SK-N-SH (cell line): ENCODE data around the gene SPAG8. TPM values are rescaled to one million over a fixed set of nuclear protein-coding genes. Genes with fewer than 3 reads are reported as not detected.

Source experiments
- CTCF ChIA-PET: fragments of 300-600, 350-600 bp; formaldehyde crosslinking; extraction: SDS; loops from one replicate; lab custom pipeline; 2021; lab: Yijun Ruan, JAX
- POLR2A ChIA-PET: fragments of 350-600 bp; sonication (Branson Sonifier 250); formaldehyde crosslinking; extraction: SDS; loops from one replicate; lab custom pipeline; 2020; ENCODE audit warnings: antibody characterized with exemption, inconsistent platforms; lab: Yijun Ruan, JAX
- DNase-seq: peaks from one replicate; pipeline ENCODE4 v3.0.0; 2012
- H2AFZ ChIP-seq: fragments of 200-600 bp; sonication (generic); 2 replicates; pipeline ENCODE4 v1.8.1; 2016; ENCODE audit warnings: antibody characterized with exemption, mild to moderate bottlenecking, low read depth
- H3F3A ChIP-seq: fragments of 200-600 bp; sonication (generic); replicated peaks from 2 replicates; pipeline ENCODE3; 2016; ENCODE audit warnings: antibody characterized with exemption, mild to moderate bottlenecking; ENCODE audit not compliant: insufficient read depth
- H3K27ac ChIP-seq, 2 experiments: fragments of 200-500 bp in 1 of 2; fragments of 200-600 bp in 1 of 2; sonication (Bioruptor generic) in 1 of 2; sonication (generic), shearing (Covaris generic) in 1 of 2; 2 replicates each; pipeline versions ENCODE4 v1.5.1 to v1.6.1; 2014 to 2016; ENCODE audit warnings: low read depth in 2 of 2, inconsistent platforms in 1 of 2, low read length in 1 of 2, mild to moderate bottlenecking in 1 of 2, mixed read lengths in 1 of 2
- H3K27me3 ChIP-seq: fragments of 200-600 bp; sonication (generic), shearing (Covaris generic); 2 replicates; pipeline ENCODE4 v1.6.1; 2016; ENCODE audit warnings: mixed run types; ENCODE audit not compliant: insufficient read depth
- H3K36me3 ChIP-seq, 2 experiments: fragments of 200-500 bp in 1 of 2; fragments of 200-600 bp in 1 of 2; sonication (Bioruptor generic) in 1 of 2; sonication (generic) in 1 of 2; replicated peaks in 1 of 2; 2 replicates each; pipeline versions ENCODE3 to v1.5.1; 2014 to 2016; ENCODE audit warnings: low read length in 1 of 2, mild to moderate bottlenecking in 1 of 2; ENCODE audit not compliant: insufficient read depth in 2 of 2, control insufficient read depth in 1 of 2
- H3K4me1 ChIP-seq, 2 experiments: fragments of 200-500 bp in 1 of 2; fragments of 200-600 bp in 1 of 2; sonication (Bioruptor generic) in 1 of 2; sonication (generic), shearing (Covaris generic) in 1 of 2; 2 replicates each; pipeline versions ENCODE4 v1.5.1 to v1.6.1; 2014 to 2016; ENCODE audit warnings: low read depth in 1 of 2, low read length in 1 of 2, mixed run types in 1 of 2; ENCODE audit not compliant: insufficient read depth in 2 of 2, control insufficient read depth in 1 of 2
- H3K4me2 ChIP-seq: fragments of 200-600 bp; sonication (generic), shearing (Covaris generic); 2 replicates; pipeline ENCODE4 v1.6.1; 2017; ENCODE audit warnings: mixed run types
- H3K4me3 ChIP-seq, 2 experiments: fragments of 200-500 bp in 1 of 2; fragments of 200-600 bp in 1 of 2; sonication (Bioruptor generic) in 1 of 2; sonication (generic), shearing (Covaris generic) in 1 of 2; 2 replicates each; pipeline versions ENCODE4 v1.5.1 to v1.8.1; 2014 to 2016; ENCODE audit warnings: low read depth in 2 of 2, inconsistent platforms in 1 of 2, low read length in 1 of 2, mild to moderate bottlenecking in 1 of 2, mixed read lengths in 1 of 2, moderate library complexity in 1 of 2
- H3K79me2 ChIP-seq: fragments of 200-600 bp; sonication (generic); 2 replicates; pipeline ENCODE4 v1.8.1; 2017; ENCODE audit warnings: mild to moderate bottlenecking; ENCODE audit not compliant: insufficient read depth
- H3K9ac ChIP-seq: fragments of 200-600 bp; sonication (generic); 2 replicates; pipeline ENCODE4 v1.6.1; 2017; ENCODE audit warnings: mixed run types
- H3K9me2 ChIP-seq: fragments of 200-600 bp; sonication (generic); 2 replicates; pipeline ENCODE4 v1.6.1; 2017; ENCODE audit warnings: mixed run types
- H3K9me3 ChIP-seq: fragments of 200-600 bp; sonication (generic); 2 replicates; pipeline ENCODE4 v1.6.1; 2017; ENCODE audit warnings: mixed run types, mild to moderate bottlenecking, moderate library complexity
- H4K20me1 ChIP-seq: fragments of 200-600 bp; sonication (generic); 2 replicates; pipeline ENCODE4 v1.6.1; 2017; ENCODE audit warnings: mild to moderate bottlenecking, mixed run types; ENCODE audit not compliant: insufficient read depth
- SIN3A ChIP-seq: IDR thresholded peaks from 2 replicates; pipeline ENCODE4 v1.6.1; 2012; ENCODE audit warnings: low read depth, mild to moderate bottlenecking, low read length, moderate library complexity, borderline replicate concordance
- SMC3 ChIP-seq: IDR thresholded peaks from 2 replicates; pipeline ENCODE4 v1.6.1; 2012; ENCODE audit warnings: low read depth, low read length, improper control_type of control experiment
- WGBS: methylation state at CpG from one replicate; pipeline ENCODE4 v1.1.6; 2017; ENCODE audit warnings: low lambda C conversion rate; 5-methylcytosine and 5-hydroxymethylcytosine counted together
- polyA plus RNA-seq, 3 experiments: library from polyadenylated mRNA; depleted of rRNA; stranded (reverse); fragments of >200 nt; gene quantifications; 2 replicates each; pipeline ENCODE4 v1.2.3, GENCODE V29; 2012
- small RNA-seq, 7 experiments: library from RNA; depleted of rRNA; stranded (forward); fragments of <200 nt; gene quantifications; one replicate each; pipeline ENCODE3, GENCODE V24; 2012

SPAG8 gene
- polyA plus RNA-seq, 1 of the 3 experiments (the other 2 are of a cell fraction), result 1.5 TPM

DNA sequence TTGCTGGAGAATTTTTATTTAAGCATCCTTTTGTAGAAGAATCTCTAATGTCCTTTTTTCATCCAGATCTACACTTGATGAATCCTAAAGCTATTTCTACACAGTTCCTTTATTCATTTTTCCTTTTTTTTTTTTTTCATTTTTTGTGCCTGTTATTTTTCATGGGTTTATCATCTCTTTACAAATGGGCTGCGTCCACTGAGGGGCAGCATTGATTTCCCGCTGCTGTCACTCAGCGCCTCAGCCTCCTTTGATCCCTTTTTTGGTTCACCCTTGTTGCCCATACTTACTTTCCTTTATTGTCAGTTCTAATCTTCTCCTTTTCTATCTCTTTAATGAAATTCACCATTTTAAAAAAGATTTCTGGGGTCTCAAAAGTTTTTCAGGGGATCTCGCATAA is 52.3 kb downstream of the SPAG8 start:
- no peak overlapping the region for H3K4me2 ChIP-seq
- no peaks in the 10 kb centered on the region for H3K79me2 ChIP-seq
- H2AFZ ChIP-seq, result no peak overlapping the region
- peaks cover 9 to 17% of the 10 kb centered on the region in 2 experiments; a peak in 3 of 4 replicates for H3K4me1 ChIP-seq
- DNase-seq, result no peak
- peaks cover 14% of the 10 kb centered on the region for H3F3A ChIP-seq
- no peaks in the 10 kb centered on the region for H3K27me3 ChIP-seq
- 89% methylated on average over 4 of the region's 4 CpGs for WGBS
- no peak overlapping the region for H3K27ac ChIP-seq
- H4K20me1 ChIP-seq, result no peaks in the 10 kb centered on the region
- H3K9me3 ChIP-seq, result no peaks in the 10 kb centered on the region
- H3K4me3 ChIP-seq, result no peak overlapping the region
- POLR2A ChIA-PET, result no interaction called here
- H3K9ac ChIP-seq, result no peak overlapping the region
- H3K9me2 ChIP-seq, result no peaks in the 10 kb centered on the region
- CTCF ChIA-PET, result interaction anchor here (0.7 to 1.6 kb wide), 2 partner anchors 12 to 30 kb away, joined by 4 read pairs; no protein-coding TSS in a partner anchor
- peaks cover 0 to 10% of the 10 kb centered on the region in 2 experiments for H3K36me3 ChIP-seq
- TF ChIP-seq SIN3A (no peak), SMC3 (no peak)

Small RNAs within 50 kb of the gene (small RNA-seq; reads per million reads assigned to genes)
- gene HINT2, result 0 to 4.5 (median 0.21) reads per million in 7 experiments

Other genes starting within 250 kb of the SPAG8 start
- 26.0 TPM in 2 replicates for gene TESK1, start 207.0 kb downstream of the SPAG8 start, polyA plus RNA-seq (2012; rRNA removed)
- gene CD72, start 193.8 kb downstream of the SPAG8 start, polyA plus RNA-seq (2012; rRNA removed), result 2.5 and 2.7 TPM in 2 replicates
- not detected in 2 replicates for gene SIT1, start 161.3 kb downstream of the SPAG8 start, polyA plus RNA-seq (2012; rRNA removed)
- gene RMRP, start 154.2 kb downstream of the SPAG8 start, polyA plus RNA-seq (2012; rRNA removed), result 64.9 and 157 TPM in 2 replicates
- gene CCDC107, start 154.0 kb downstream of the SPAG8 start, polyA plus RNA-seq (2012; rRNA removed), result 20.9 and 22.0 TPM in 2 replicates
- gene ARHGEF39, start 147.1 kb downstream of the SPAG8 start, polyA plus RNA-seq (2012; rRNA removed), result 4.9 and 5.2 TPM in 2 replicates
- 0.99 and 1.4 TPM in 2 replicates for gene CA9, start 138.3 kb downstream of the SPAG8 start, polyA plus RNA-seq (2012; rRNA removed)
- 589 and 620 TPM in 2 replicates for gene TPM2, start 122.3 kb downstream of the SPAG8 start, polyA plus RNA-seq (2012; rRNA removed)
- 91.8 and 115 TPM in 2 replicates for gene TLN1, start 80.1 kb downstream of the SPAG8 start, polyA plus RNA-seq (2012; rRNA removed)
- gene CREB3, start 79.6 kb downstream of the SPAG8 start, polyA plus RNA-seq (2012; rRNA removed), result 33.9 and 38.6 TPM in 2 replicates
- gene GBA2, start 63.0 kb downstream of the SPAG8 start, polyA plus RNA-seq (2012; rRNA removed), result 71.5 and 98.2 TPM in 2 replicates
- gene RGP1, start 63.0 kb downstream of the SPAG8 start, polyA plus RNA-seq (2012; rRNA removed), result 16.1 and 18.6 TPM in 2 replicates
- 1.2 TPM in 2 replicates for gene MSMP, start 58.0 kb downstream of the SPAG8 start, polyA plus RNA-seq (2012; rRNA removed)
- gene NPR2, start 20.7 kb downstream of the SPAG8 start, polyA plus RNA-seq (2012; rRNA removed), result 12.8 and 13.5 TPM in 2 replicates
- 39.9 and 57.2 TPM in 2 replicates for gene HINT2, start 2.8 kb upstream of the SPAG8 start, polyA plus RNA-seq (2012; rRNA removed)
- gene FAM221B, start 16.5 kb upstream of the SPAG8 start, polyA plus RNA-seq (2012; rRNA removed), result not detected in 2 replicates
- gene TMEM8B, start 17.0 kb upstream of the SPAG8 start, polyA plus RNA-seq (2012; rRNA removed), result 5.3 and 5.8 TPM in 2 replicates
- not detected in 2 replicates for gene OR13J1, start 58.1 kb upstream of the SPAG8 start, polyA plus RNA-seq (2012; rRNA removed)
- 2.0 and 3.0 TPM in 2 replicates for gene HRCT1, start 93.9 kb upstream of the SPAG8 start, polyA plus RNA-seq (2012; rRNA removed)
- gene SPAAR, start 97.2 kb upstream of the SPAG8 start, polyA plus RNA-seq (2012; rRNA removed), result 0.11 and 0.13 TPM in 2 replicates
- 0.16 TPM in 1 of 2 replicates, not detected in the other for gene OR2S2, start 145.9 kb upstream of the SPAG8 start, polyA plus RNA-seq (2012; rRNA removed)
- gene RECK, start 224.7 kb upstream of the SPAG8 start, polyA plus RNA-seq (2012; rRNA removed), result 22.8 and 27.3 TPM in 2 replicates